Mucosa of stomach (tissue), 1 donor: ENCODE data around the gene GARNL3.

ENCODE experiments used
- H3K27me3 ChIP-seq: one replicate; pipeline ENCODE4 v1.7.0; 2013; ENCODE audit warnings: mild to moderate bottlenecking, low read length; ENCODE audit not compliant: control insufficient read depth, insufficient read depth
- H3K36me3 ChIP-seq: one replicate; pipeline ENCODE4 v1.7.0; 2013; ENCODE audit warnings: low read length; ENCODE audit not compliant: control insufficient read depth, insufficient read depth
- H3K4me1 ChIP-seq: one replicate; pipeline ENCODE4 v1.7.0; 2013; ENCODE audit warnings: mild to moderate bottlenecking, low read length; ENCODE audit not compliant: control insufficient read depth, insufficient read depth
- H3K4me3 ChIP-seq: one replicate; pipeline ENCODE4 v1.7.0; 2013; ENCODE audit warnings: low read length
- H3K9ac ChIP-seq: one replicate; pipeline ENCODE4 v1.7.0; 2013; ENCODE audit warnings: mild to moderate bottlenecking, low read length, moderate library complexity
- H3K9me3 ChIP-seq: one replicate; pipeline ENCODE4 v1.7.0; 2013; ENCODE audit warnings: mild to moderate bottlenecking, low read length, moderate library complexity; ENCODE audit not compliant: control insufficient read depth
- donor health status: Pancreatic carcinoma.

GARNL3 gene

GRCh38 chr9:127437497-127438264 lies 173.1 kb downstream of the GARNL3 start:
- H3K4me3 ChIP-seq = no peak overlapping the region
- H3K36me3 ChIP-seq = peaks cover 18% of the 10 kb centered on the region
- H3K9me3 ChIP-seq = no peaks in the 10 kb centered on the region
- H3K27me3 ChIP-seq = no peaks in the 10 kb centered on the region
- no peak overlapping the region for H3K9ac ChIP-seq
- no peaks in the 10 kb centered on the region for H3K4me1 ChIP-seq

GRCh38 chr9:127438394-127438793 lies 173.8 kb downstream of the GARNL3 start:
- Histone ChIP-seq H3K4me1 (no peaks in the 10 kb centered on the region), H3K9ac (no peak overlapping the region), H3K4me3 (no peak overlapping the region), H3K27me3 (no peaks in the 10 kb centered on the region), H3K36me3 (peaks cover 18% of the 10 kb centered on the region), H3K9me3 (no peaks in the 10 kb centered on the region)
